HFFc6 (cell line): ENCODE measurements around the gene AMH. TPM values are rescaled to one million over a fixed set of nuclear protein-coding genes. Genes with fewer than 3 reads are reported as not detected.

Experiments used
- DNase-seq: peaks from one replicate; pipeline ENCODE4 v3.0.0-alpha.2; 2018
- H3K27ac Mint-ChIP-seq: 2 replicates; pipeline ENCODE4 v1.8.0; 2020; ENCODE audit warnings: mild to moderate bottlenecking, mixed read lengths
- H3K27me3 Mint-ChIP-seq: 2 replicates; pipeline ENCODE4 v1.8.0; 2021; ENCODE audit warnings: mild to moderate bottlenecking, moderate library complexity, mixed read lengths; ENCODE audit not compliant: insufficient read depth
- H3K36me3 Mint-ChIP-seq: 2 replicates; pipeline ENCODE4 v1.8.0; 2021; ENCODE audit warnings: low read depth, mixed read lengths
- H3K4me1 Mint-ChIP-seq: 2 replicates; pipeline ENCODE4 v1.8.0; 2020; ENCODE audit warnings: low read depth, mixed read lengths
- H3K4me3 Mint-ChIP-seq: 2 replicates; pipeline ENCODE4 v1.8.0; 2020; ENCODE audit warnings: mild to moderate bottlenecking, moderate library complexity, mixed read lengths
- H3K9me3 Mint-ChIP-seq: 2 replicates; pipeline ENCODE4 v1.8.0; 2020; ENCODE audit warnings: mild to moderate bottlenecking, mixed read lengths
- total RNA-seq, 6 experiments: library from RNA; stranded (reverse); fragmentation: NEBNext Ultra II Directional; extraction: Animal tissue kit (Norgen Biotek cat#: 25700); gene quantifications; 2 replicates in 1 of 6; 3 replicates in 5 of 6; pipeline ENCODE4 v1.2.3, GENCODE V29; 2021
- TF ChIP-seq, protein P1 (sequence below): fragments of 200-600 bp; sonication (generic); IDR thresholded peaks from 2 replicates; pipeline ENCODE4 v1.5.0; 2021; ENCODE audit warnings: antibody characterized with exemption, mild to moderate bottlenecking

The AMH gene
- total RNA-seq, 6 experiments from 2014 or later: 0.98 to 2.3 (median 1.4) TPM

DNA sequence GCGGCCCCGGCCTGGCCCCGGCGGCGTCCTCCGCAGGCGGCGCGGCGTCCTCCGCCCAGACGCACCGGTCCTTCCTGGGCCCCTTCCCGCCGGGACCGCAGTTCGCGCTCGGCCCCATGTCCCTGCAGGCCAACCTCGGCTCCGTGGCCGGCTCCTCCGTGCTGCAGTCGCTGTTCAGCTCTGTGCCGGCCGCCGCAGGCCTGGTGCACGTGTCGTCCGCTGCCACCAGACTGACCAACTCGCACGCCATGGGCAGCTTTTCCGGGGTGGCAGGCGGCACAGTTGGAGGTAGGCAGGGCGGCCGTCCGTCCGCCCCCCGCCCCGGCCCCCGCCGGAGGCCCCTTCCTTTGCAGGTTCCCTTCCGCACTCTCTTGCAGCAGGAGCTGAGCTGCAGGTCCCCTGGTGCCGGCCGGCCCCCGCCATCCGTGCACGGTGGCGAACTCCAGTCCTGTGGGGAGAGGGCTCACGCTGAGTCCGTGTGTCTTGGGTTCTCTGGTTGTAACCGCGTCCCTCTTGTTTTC, 22.2 kb upstream of the AMH start:
- TF ChIP-seq, protein P1, sequence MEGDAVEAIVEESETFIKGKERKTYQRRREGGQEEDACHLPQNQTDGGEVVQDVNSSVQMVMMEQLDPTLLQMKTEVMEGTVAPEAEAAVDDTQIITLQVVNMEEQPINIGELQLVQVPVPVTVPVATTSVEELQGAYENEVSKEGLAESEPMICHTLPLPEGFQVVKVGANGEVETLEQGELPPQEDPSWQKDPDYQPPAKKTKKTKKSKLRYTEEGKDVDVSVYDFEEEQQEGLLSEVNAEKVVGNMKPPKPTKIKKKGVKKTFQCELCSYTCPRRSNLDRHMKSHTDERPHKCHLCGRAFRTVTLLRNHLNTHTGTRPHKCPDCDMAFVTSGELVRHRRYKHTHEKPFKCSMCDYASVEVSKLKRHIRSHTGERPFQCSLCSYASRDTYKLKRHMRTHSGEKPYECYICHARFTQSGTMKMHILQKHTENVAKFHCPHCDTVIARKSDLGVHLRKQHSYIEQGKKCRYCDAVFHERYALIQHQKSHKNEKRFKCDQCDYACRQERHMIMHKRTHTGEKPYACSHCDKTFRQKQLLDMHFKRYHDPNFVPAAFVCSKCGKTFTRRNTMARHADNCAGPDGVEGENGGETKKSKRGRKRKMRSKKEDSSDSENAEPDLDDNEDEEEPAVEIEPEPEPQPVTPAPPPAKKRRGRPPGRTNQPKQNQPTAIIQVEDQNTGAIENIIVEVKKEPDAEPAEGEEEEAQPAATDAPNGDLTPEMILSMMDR: no peak
- no peak overlapping the region for H3K4me3 Mint-ChIP-seq
- no peaks in the 10 kb centered on the region for H3K4me1 Mint-ChIP-seq
- H3K27ac Mint-ChIP-seq: no peak overlapping the region
- peaks cover 15% of the 10 kb centered on the region; the same call in 1 of the 2 replicates for H3K36me3 Mint-ChIP-seq
- no peak for DNase-seq
- peaks cover 7% of the 10 kb centered on the region for H3K27me3 Mint-ChIP-seq
- H3K9me3 Mint-ChIP-seq: no peaks in the 10 kb centered on the region

GRCh38 chr19:2227415-2228156, 21.5 kb upstream of the AMH start:
- DNase-seq: no peak
- Mint-ChIP-seq H3K9me3 (no peaks in the 10 kb centered on the region), H3K4me3 (no peak overlapping the region), H3K4me1 (no peaks in the 10 kb centered on the region), H3K27ac (no peak overlapping the region), H3K36me3 (peaks cover 15% of the 10 kb centered on the region; the same call in 1 of the 2 replicates), H3K27me3 (peaks cover 9% of the 10 kb centered on the region)
- TF ChIP-seq, protein P1: no peak

GRCh38 chr19:2228157-2229030, 20.7 kb upstream of the AMH start:
- no peak overlapping the region for H3K27ac Mint-ChIP-seq
- H3K9me3 Mint-ChIP-seq: no peaks in the 10 kb centered on the region
- no peaks in the 10 kb centered on the region for H3K4me1 Mint-ChIP-seq
- no peak for DNase-seq
- TF ChIP-seq, protein P1: no peak
- H3K27me3 Mint-ChIP-seq: peaks cover 12% of the 10 kb centered on the region
- no peak overlapping the region; the same call in 1 of the 2 replicates for H3K4me3 Mint-ChIP-seq
- H3K36me3 Mint-ChIP-seq: peaks cover 15% of the 10 kb centered on the region; the same call in 1 of the 2 replicates

- H3K27ac Mint-ChIP-seq: no peak overlapping the region
- H3K4me1 Mint-ChIP-seq: peaks cover 5% of the 10 kb centered on the region; the same call in 1 of the 2 replicates
- TF ChIP-seq, protein P1: no peak
- no peak for DNase-seq
- peaks cover 11% of the 10 kb centered on the region for H3K27me3 Mint-ChIP-seq
- H3K36me3 Mint-ChIP-seq: peaks cover 15% of the 10 kb centered on the region
- no peaks in the 10 kb centered on the region for H3K9me3 Mint-ChIP-seq
- no peak overlapping the region; the same call in 1 of the 2 replicates for H3K4me3 Mint-ChIP-seq
Measured at GRCh38 chr19:2229103-2230032, 19.8 kb upstream of the AMH start.
